GM18502 (cell line): ENCODE results near the gene ELANE.

Experiments used
- ATAC-seq: cut with Tn5 transposase; IDR thresholded peaks from one replicate; pipeline ENCODE4 v1.9.1; 2021; ENCODE audit warnings: mild to moderate bottlenecking; ENCODE audit not compliant: unreplicated experiment, poor library complexity

Gene ELANE

GRCh38 chr19:858868-859843 lies 7.1 kb downstream of the ELANE start, which contains the start of gene CFD:
Gene CFD, plus strand, starts transcription at chr19:859664. Its CDS starts 26 bp downstream, at chr19:859690.
- no peak for ATAC-seq

GRCh38 chr19:861141-861755 lies 9.1 kb downstream of the ELANE start:
- ATAC-seq, result no peak

- no peak for ATAC-seq
These were observed 9.9 kb downstream of the ELANE start for GRCh38 chr19:861756-862580.

GRCh38 chr19:862581-863314 lies 10.6 kb downstream of the ELANE start:
- ATAC-seq, result no peak

- no peak for ATAC-seq
These were observed 11.2 kb downstream of the ELANE start for GRCh38 chr19:863315-863620.

GRCh38 chr19:866769-867300 lies 14.7 kb downstream of the ELANE start:
- no peak for ATAC-seq

- ATAC-seq, result no peak
These were observed 15.2 kb downstream of the ELANE start for GRCh38 chr19:867301-867793.

GRCh38 chr19:867855-868457 lies 15.9 kb downstream of the ELANE start:
- no peak for ATAC-seq

GRCh38 chr19:868458-869244 lies 16.5 kb downstream of the ELANE start:
- ATAC-seq, result no peak

GRCh38 chr19:869245-870177 lies 17.4 kb downstream of the ELANE start:
- no peak for ATAC-seq

- ATAC-seq, result no peak
These were observed 18.2 kb downstream of the ELANE start for GRCh38 chr19:870314-870713.

GRCh38 chr19:870963-871401 lies 18.9 kb downstream of the ELANE start:
- no peak for ATAC-seq

- ATAC-seq, result no peak
These were observed 19.6 kb downstream of the ELANE start for GRCh38 chr19:871446-872265.

GRCh38 chr19:872266-872951 lies 20.3 kb downstream of the ELANE start:
- no peak for ATAC-seq

- no peak for ATAC-seq
These were observed 21.0 kb downstream of the ELANE start for GRCh38 chr19:873084-873483.

GRCh38 chr19:873561-874041 lies 21.5 kb downstream of the ELANE start:
- no peak for ATAC-seq
